Measurements from ENCODE around the gene APBB2. TPM values are rescaled to one million over a fixed set of nuclear protein-coding genes. Genes with fewer than 3 reads are reported as not detected.

APBB2 gene
- total RNA-seq, 3 donors from 2014 or later (not counting 1 experiment from before 2014, with no cell fraction given): 0.38 to 0.48 TPM; not detected in 1

DNA sequence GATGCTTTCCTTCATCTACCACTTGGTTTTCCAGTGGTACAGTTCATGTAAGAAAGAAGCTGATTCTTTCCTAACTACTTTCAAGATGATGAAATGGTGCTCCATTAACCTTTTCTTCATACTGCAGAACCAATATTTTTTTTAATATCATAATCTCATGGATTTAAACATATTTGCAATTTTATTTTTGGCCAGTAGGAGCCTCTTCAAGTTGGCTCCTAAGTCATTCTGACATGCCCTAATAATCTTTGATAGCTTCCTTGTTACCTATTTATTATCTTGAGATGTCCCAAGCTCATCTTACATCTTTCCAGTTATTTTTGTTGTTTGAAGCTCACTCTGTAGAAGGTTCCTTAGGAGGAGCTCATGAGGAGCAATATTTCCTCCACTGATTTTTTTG, 170.2 kb downstream of the APBB2 start:
- H3K36me3 Mint-ChIP-seq: no peaks in the 10 kb centered on the region
- intact Hi-C loops (cut with micrococcal nuclease): no loop called here
- no peak for DNase-seq
- no peaks in the 10 kb centered on the region for H3K4me1 Mint-ChIP-seq
- no peaks in the 10 kb centered on the region for H3K4me1 ChIP-seq (ENCODE audit: control insufficient read depth, insufficient read depth, low read length)
- no peak overlapping the region for H3K27ac ChIP-seq (ENCODE audit: low read length)
- H3K4me3 Mint-ChIP-seq: no peak overlapping the region
- no peaks in the 10 kb centered on the region for H3K36me3 ChIP-seq (ENCODE audit: control insufficient read depth, insufficient read depth, low read length)
- peaks cover 6 to 7% of the 10 kb centered on the region in 2 donors for H3K9me3 Mint-ChIP-seq
- no peak overlapping the region for H3K4me3 ChIP-seq (ENCODE audit: low read length)
- no peaks in the 10 kb centered on the region for H3K27me3 ChIP-seq (ENCODE audit: control insufficient read depth, insufficient read depth, low read length)
- H3K9me3 ChIP-seq (ENCODE audit: control insufficient read depth, insufficient read depth, low read length): no peaks in the 10 kb centered on the region
- TF ChIP-seq, protein P1, sequence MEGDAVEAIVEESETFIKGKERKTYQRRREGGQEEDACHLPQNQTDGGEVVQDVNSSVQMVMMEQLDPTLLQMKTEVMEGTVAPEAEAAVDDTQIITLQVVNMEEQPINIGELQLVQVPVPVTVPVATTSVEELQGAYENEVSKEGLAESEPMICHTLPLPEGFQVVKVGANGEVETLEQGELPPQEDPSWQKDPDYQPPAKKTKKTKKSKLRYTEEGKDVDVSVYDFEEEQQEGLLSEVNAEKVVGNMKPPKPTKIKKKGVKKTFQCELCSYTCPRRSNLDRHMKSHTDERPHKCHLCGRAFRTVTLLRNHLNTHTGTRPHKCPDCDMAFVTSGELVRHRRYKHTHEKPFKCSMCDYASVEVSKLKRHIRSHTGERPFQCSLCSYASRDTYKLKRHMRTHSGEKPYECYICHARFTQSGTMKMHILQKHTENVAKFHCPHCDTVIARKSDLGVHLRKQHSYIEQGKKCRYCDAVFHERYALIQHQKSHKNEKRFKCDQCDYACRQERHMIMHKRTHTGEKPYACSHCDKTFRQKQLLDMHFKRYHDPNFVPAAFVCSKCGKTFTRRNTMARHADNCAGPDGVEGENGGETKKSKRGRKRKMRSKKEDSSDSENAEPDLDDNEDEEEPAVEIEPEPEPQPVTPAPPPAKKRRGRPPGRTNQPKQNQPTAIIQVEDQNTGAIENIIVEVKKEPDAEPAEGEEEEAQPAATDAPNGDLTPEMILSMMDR (IDR thresholded peaks at IDR 0.05): no peak
- ATAC-seq: no peak
- H3K27ac Mint-ChIP-seq: no peak overlapping the region
- no peaks in the 10 kb centered on the region for H3K27me3 Mint-ChIP-seq (ENCODE audit: low read depth in 2 of 2)

DNA sequence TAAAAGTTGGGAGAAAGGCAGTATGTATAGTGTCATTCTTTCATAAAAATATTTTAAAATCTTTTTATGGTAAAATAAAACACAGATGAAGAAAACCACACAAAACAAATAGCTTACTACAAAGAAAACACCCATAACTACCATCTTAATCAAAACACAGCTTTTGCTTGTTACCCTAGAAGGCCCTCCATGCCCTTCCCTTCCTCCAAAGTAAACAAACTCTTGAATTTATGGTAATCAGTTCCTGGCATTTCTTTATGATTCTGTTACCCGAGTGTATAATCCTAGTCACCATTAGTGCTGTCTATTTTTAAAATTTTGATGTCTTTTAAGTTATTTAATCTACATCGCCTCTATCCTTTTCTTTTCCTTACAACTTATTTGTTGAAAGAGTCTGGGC, 170.9 kb downstream of the APBB2 start:
- intact Hi-C loops (cut with micrococcal nuclease): no loop called here
- TF ChIP-seq, protein P1 (IDR thresholded peaks at IDR 0.05): no peak
- H3K9me3 ChIP-seq (ENCODE audit: control insufficient read depth, insufficient read depth, low read length): no peaks in the 10 kb centered on the region
- Mint-ChIP-seq H3K9me3 (peaks cover 6 to 7% of the 10 kb centered on the region in 2 donors), H3K36me3 (no peaks in the 10 kb centered on the region), H3K27ac (no peak overlapping the region), H3K4me1 (no peaks in the 10 kb centered on the region), H3K4me3 (no peak overlapping the region), H3K27me3 (ENCODE audit: low read depth in 2 of 2) (peaks cover 0 to under 1% of the 10 kb centered on the region in 2 donors)
- no peaks in the 10 kb centered on the region for H3K27me3 ChIP-seq (ENCODE audit: control insufficient read depth, insufficient read depth, low read length)
- H3K27ac ChIP-seq (ENCODE audit: low read length): no peak overlapping the region
- H3K36me3 ChIP-seq (ENCODE audit: control insufficient read depth, insufficient read depth, low read length): no peaks in the 10 kb centered on the region
- no peaks in the 10 kb centered on the region for H3K4me1 ChIP-seq (ENCODE audit: control insufficient read depth, insufficient read depth, low read length)
- ATAC-seq (no peak), DNase-seq (no peak)
- no peak overlapping the region for H3K4me3 ChIP-seq (ENCODE audit: low read length)
- WGBS (ENCODE audit: insufficient coverage): no CpG with 5 or more reads among the region's 2 CpGs

DNA sequence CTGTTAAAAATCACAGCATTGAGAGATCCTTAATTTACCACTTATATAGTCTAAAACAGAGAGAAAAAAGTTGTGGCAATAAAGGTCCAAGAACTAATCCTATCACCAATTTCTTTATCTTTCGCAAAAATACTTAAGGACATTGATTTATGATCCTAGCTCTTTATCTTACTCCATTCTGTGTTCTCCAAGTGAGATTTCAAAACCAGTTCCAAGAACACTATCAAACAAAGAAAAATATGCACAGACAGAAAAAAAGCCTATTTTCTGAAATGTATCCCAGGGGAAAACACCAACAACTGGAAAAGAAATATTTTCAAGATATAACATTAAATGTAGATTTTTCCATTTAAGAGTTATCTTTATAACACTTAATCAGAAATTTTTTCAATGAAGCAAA, 172.8 kb downstream of the APBB2 start:
- intact Hi-C loops (cut with micrococcal nuclease): no loop called here
- DNase-seq (no peak), ATAC-seq (no peak)
- H3K4me3 ChIP-seq (ENCODE audit: low read length): no peak overlapping the region
- no peaks in the 10 kb centered on the region for H3K27me3 ChIP-seq (ENCODE audit: control insufficient read depth, insufficient read depth, low read length)
- Mint-ChIP-seq H3K36me3 (no peaks in the 10 kb centered on the region), H3K4me1 (no peaks in the 10 kb centered on the region), H3K4me3 (no peak overlapping the region), H3K27me3 (ENCODE audit: low read depth in 2 of 2) (peaks cover 0 to 3% of the 10 kb centered on the region in 2 donors), H3K27ac (no peak overlapping the region), H3K9me3 (peaks cover 6 to 7% of the 10 kb centered on the region in 2 donors)
- WGBS (ENCODE audit: insufficient coverage): 100% methylated on average over 1 of the region's 1 CpG
- TF ChIP-seq, protein P1 (IDR thresholded peaks at IDR 0.05): no peak
- H3K9me3 ChIP-seq (ENCODE audit: control insufficient read depth, insufficient read depth, low read length): no peaks in the 10 kb centered on the region
- no peaks in the 10 kb centered on the region for H3K36me3 ChIP-seq (ENCODE audit: control insufficient read depth, insufficient read depth, low read length)
- no peak overlapping the region for H3K27ac ChIP-seq (ENCODE audit: low read length)
- H3K4me1 ChIP-seq (ENCODE audit: control insufficient read depth, insufficient read depth, low read length): no peaks in the 10 kb centered on the region

DNA sequence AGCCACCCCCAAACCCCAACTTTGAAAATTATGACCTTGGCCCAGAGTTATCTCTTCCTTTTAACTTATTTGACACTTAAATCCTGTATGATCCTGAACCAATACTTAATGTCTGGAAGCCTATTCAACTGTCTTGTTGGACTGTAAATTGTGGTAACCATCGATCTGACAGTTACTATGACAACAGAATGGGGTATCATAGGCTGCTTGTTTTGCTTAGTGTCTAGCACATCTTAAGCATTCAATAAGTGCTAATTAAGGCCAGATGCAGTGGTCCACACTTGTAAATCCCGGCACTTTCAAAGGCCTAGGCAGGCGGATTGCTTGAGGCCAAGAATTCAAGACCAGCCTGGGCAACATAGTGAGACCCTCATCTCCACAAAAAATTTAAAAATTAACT, 175.0 kb downstream of the APBB2 start:
- no peaks in the 10 kb centered on the region for H3K27me3 ChIP-seq (ENCODE audit: control insufficient read depth, insufficient read depth, low read length)
- H3K36me3 ChIP-seq (ENCODE audit: control insufficient read depth, insufficient read depth, low read length): no peaks in the 10 kb centered on the region
- H3K9me3 Mint-ChIP-seq: peaks cover under 1% of the 10 kb centered on the region in 2 donors
- no peak for ATAC-seq
- no peak overlapping the region for H3K27ac Mint-ChIP-seq
- no peaks in the 10 kb centered on the region for H3K4me1 ChIP-seq (ENCODE audit: control insufficient read depth, insufficient read depth, low read length)
- H3K27ac ChIP-seq (ENCODE audit: low read length): no peak overlapping the region
- DNase-seq: no peak
- TF ChIP-seq, protein P1 (IDR thresholded peaks at IDR 0.05): no peak
- no peaks in the 10 kb centered on the region for H3K4me1 Mint-ChIP-seq
- WGBS (ENCODE audit: insufficient coverage): 97% methylated on average over 3 of the region's 3 CpGs
- H3K9me3 ChIP-seq (ENCODE audit: control insufficient read depth, insufficient read depth, low read length): no peaks in the 10 kb centered on the region
- H3K4me3 Mint-ChIP-seq: no peak overlapping the region
- H3K36me3 Mint-ChIP-seq: no peaks in the 10 kb centered on the region
- intact Hi-C loops (cut with micrococcal nuclease): no loop called here
- peaks cover 0 to 3% of the 10 kb centered on the region in 2 donors for H3K27me3 Mint-ChIP-seq (ENCODE audit: low read depth in 2 of 2)
- H3K4me3 ChIP-seq (ENCODE audit: low read length): no peak overlapping the region

All from natural killer cell (primary cell).